Prostate gland (tissue), 2 donors: ENCODE data around the gene STAM.

Experiments used
- CTCF ChIP-seq, 4 experiments: fragments of 200-600 bp in 2 of 4; fragments of 450-650 bp in 2 of 4; sonication (generic) in 2 of 4; IDR thresholded peaks; 1 replicate in 3 of 4; 2 replicates in 1 of 4; pipeline ENCODE4 v1.5.1; 2016 to 2019; ENCODE audit warnings: antibody characterized with exemption in 4 of 4, mild to moderate bottlenecking in 2 of 4, moderate library complexity in 2 of 4
- POLR2A ChIP-seq: fragments of 450-650 bp; IDR thresholded peaks from one replicate; pipeline ENCODE4 v1.6.1; 2016; ENCODE audit warnings: antibody characterized with exemption, mild to moderate bottlenecking
- POLR2AphosphoS5 ChIP-seq: sonication (generic); formaldehyde crosslinking; IDR thresholded peaks from one replicate; pipeline ENCODE4 v1.6.1; 2017; ENCODE audit warnings: antibody characterized with exemption

- no peak for TF ChIP-seq CTCF (IDR thresholded peaks at IDR 0.05)
- no peak for TF ChIP-seq POLR2AphosphoS5
- TF ChIP-seq POLR2A, result no peak
Observed at GRCh38 chr10:17712717-17713471, 68.9 kb downstream of the STAM start.
